DMS 273 (cell line): ENCODE results near the gene ANKS4B.
"Not testable (repeated sequence)": the region's sequence is repeated elsewhere in the genome, so short reads cannot be mapped to it uniquely, and the experiment has no call there.

Source experiments
- DNase-seq: peaks from one replicate; lab custom pipeline; 2025; ENCODE audit not compliant: unreplicated experiment; lab: John Stamatoyannopoulos, UW

The ANKS4B gene

GRCh38 chr16:21217121-21217520 is 16.4 kb upstream of the ANKS4B start:
- no peak for DNase-seq

- DNase-seq, result no peak
Measured at GRCh38 chr16:21218153-21218552, 15.3 kb upstream of the ANKS4B start.

GRCh38 chr16:21219551-21219950 is 13.9 kb upstream of the ANKS4B start:
- DNase-seq, result no peak

GRCh38 chr16:21222495-21223337 is 10.8 kb upstream of the ANKS4B start:
- no peak for DNase-seq

- DNase-seq, result no peak
Measured at GRCh38 chr16:21223787-21224186, 9.7 kb upstream of the ANKS4B start.

- DNase-seq, result no peak
Measured at GRCh38 chr16:21224800-21225199, 8.7 kb upstream of the ANKS4B start.

- peak; percentile 47 for DNase-seq
Measured at GRCh38 chr16:21226749-21227148, 6.8 kb upstream of the ANKS4B start.

- DNase-seq, result no peak
Measured at GRCh38 chr16:21227866-21228265, 5.6 kb upstream of the ANKS4B start.

GRCh38 chr16:21228361-21228872 is 5.1 kb upstream of the ANKS4B start:
- no peak for DNase-seq

GRCh38 chr16:21233045-21233520 is 416 bp upstream of the ANKS4B start:
- DNase-seq, result no peak

GRCh38 chr16:21235199-21235585 is 1.7 kb downstream of the ANKS4B start:
- no peak for DNase-seq

- no peak for DNase-seq
Measured at GRCh38 chr16:21236831-21237230, 3.3 kb downstream of the ANKS4B start.

GRCh38 chr16:21239646-21240045 is 6.1 kb downstream of the ANKS4B start:
- DNase-seq, result no peak

- no peak for DNase-seq
Measured at GRCh38 chr16:21242756-21243155, 9.3 kb downstream of the ANKS4B start.

GRCh38 chr16:21244518-21245215 is 11.2 kb downstream of the ANKS4B start:
- no peak for DNase-seq

- not testable (repeated sequence) for DNase-seq
Measured at GRCh38 chr16:21248179-21248578, 14.7 kb downstream of the ANKS4B start.

GRCh38 chr16:21250072-21250923 is 16.8 kb downstream of the ANKS4B start:
- DNase-seq, result no peak

GRCh38 chr16:21253470-21253869 is 20.0 kb downstream of the ANKS4B start:
- no peak for DNase-seq

- DNase-seq, result no peak
Measured at GRCh38 chr16:21256636-21257035, 23.1 kb downstream of the ANKS4B start.

- no peak for DNase-seq
Measured at GRCh38 chr16:21257284-21257683, 23.8 kb downstream of the ANKS4B start.
